AG09319 (cell line): ENCODE results near the gene ADAM17.
A peak's percentile ranks its signal among the peaks of the same experiment; 100 is the strongest.

Experiments used
- DNase-seq: peaks from one replicate; pipeline ENCODE4 v3.0.0-alpha.2; 2010; ENCODE audit warnings: low read depth; ENCODE audit errors: extremely low read depth
- CTCF ChIP-seq: IDR thresholded peaks from 2 replicates; pipeline ENCODE4 v1.5.1; 2011; ENCODE audit warnings: low read depth, mild to moderate bottlenecking, inconsistent platforms, low read length, moderate library complexity

The ADAM17 gene

GRCh38 chr2:9460441-9461017 is 95.1 kb downstream of the ADAM17 start:
- no peak for TF ChIP-seq CTCF
- no peak for DNase-seq

GRCh38 chr2:9451231-9451630 is 104.4 kb downstream of the ADAM17 start:
- no peak for TF ChIP-seq CTCF

GRCh38 chr2:9445089-9445488 is 110.5 kb downstream of the ADAM17 start:
- no peak for TF ChIP-seq CTCF
- no peak for DNase-seq

More at GRCh38 chr2:9451231-9451630, 104.4 kb downstream of the ADAM17 start:
- DNase-seq, result no peak

- no peak for DNase-seq
- TF ChIP-seq CTCF, result no peak
Measured at GRCh38 chr2:9443526-9443925, 112.1 kb downstream of the ADAM17 start.

GRCh38 chr2:9441556-9441955 is 114.1 kb downstream of the ADAM17 start:
- no peak for DNase-seq
- TF ChIP-seq CTCF, result no peak

GRCh38 chr2:9440058-9440727 is 115.4 kb downstream of the ADAM17 start:
- TF ChIP-seq CTCF, result no peak

GRCh38 chr2:9439536-9439935 is 116.1 kb downstream of the ADAM17 start:
- TF ChIP-seq CTCF, result no peak
- no peak for DNase-seq

More at GRCh38 chr2:9440058-9440727, 115.4 kb downstream of the ADAM17 start:
- peak; percentile 14 for DNase-seq
